IMR-90 (cell line): ENCODE results near the gene MICAL2.

Experiments
- BHLHE40 ChIP-seq: fragments of 150-350 bp; IDR thresholded peaks from 2 replicates; pipeline ENCODE4 v1.6.1; 2016; ENCODE audit warnings: mild to moderate bottlenecking, low read depth, low read length
- CHD1 ChIP-seq: IDR thresholded peaks from 2 replicates; pipeline ENCODE4 v1.6.1; 2012; ENCODE audit warnings: low read depth, low read length, improper control_type of control experiment
- CTCF ChIP-seq: conservative IDR thresholded peaks from 2 replicates; pipeline ENCODE4 v1.5.1; 2012; ENCODE audit warnings: mild to moderate bottlenecking, low read depth, low read length, improper control_type of control experiment
- FOS ChIP-seq: fragments of 150-350 bp; IDR thresholded peaks from 2 replicates; pipeline ENCODE4 v1.6.1; 2016; ENCODE audit warnings: low read depth, low read length
- MAFK ChIP-seq: IDR thresholded peaks from 2 replicates; pipeline ENCODE4 v1.6.1; 2012; ENCODE audit warnings: low read depth, low read length, improper control_type of control experiment
- MAZ ChIP-seq: IDR thresholded peaks from 2 replicates; pipeline ENCODE4 v1.6.1; 2012; ENCODE audit warnings: low read depth, mild to moderate bottlenecking, low read length, improper control_type of control experiment, moderate library complexity, borderline replicate concordance
- MXI1 ChIP-seq: IDR thresholded peaks from 2 replicates; pipeline ENCODE4 v1.6.1; 2012; ENCODE audit warnings: low read depth, mild to moderate bottlenecking, low read length, moderate library complexity, borderline replicate concordance
- NFE2L2 ChIP-seq: fragments of 150-350 bp; IDR thresholded peaks from 2 replicates; pipeline ENCODE4 v1.6.1; 2016; ENCODE audit warnings: low read depth, mild to moderate bottlenecking, low read length
- POLR2A ChIP-seq: IDR thresholded peaks from 2 replicates; pipeline ENCODE4 v1.6.1; 2012; ENCODE audit warnings: mild to moderate bottlenecking, low read depth, low read length
- RAD21 ChIP-seq: IDR thresholded peaks from 2 replicates; pipeline ENCODE4 v1.6.1; 2012; ENCODE audit warnings: low read length, improper control_type of control experiment
- RCOR1 ChIP-seq: IDR thresholded peaks from 2 replicates; pipeline ENCODE4 v1.6.1; 2012; ENCODE audit warnings: mild to moderate bottlenecking, low read length, improper control_type of control experiment; ENCODE audit not compliant: insufficient replicate concordance
- RFX5 ChIP-seq: IDR thresholded peaks from 2 replicates; pipeline ENCODE4 v1.8.0; 2012; ENCODE audit warnings: low read depth, mild to moderate bottlenecking, low read length, moderate library complexity
- SMC3 ChIP-seq: fragments of 150-350 bp; IDR thresholded peaks from 2 replicates; pipeline ENCODE4 v1.6.1; 2016; ENCODE audit warnings: low read depth, mild to moderate bottlenecking, antibody characterized with exemption, low read length, moderate library complexity
- USF2 ChIP-seq: fragments of 150-350 bp; IDR thresholded peaks from 2 replicates; pipeline ENCODE4 v1.6.1; 2017; ENCODE audit warnings: mild to moderate bottlenecking, antibody characterized with exemption, low read length, low read depth

- TF ChIP-seq CTCF (no peak), NFE2L2 (no peak), MAZ (no peak), POLR2A (peak; percentile 10; the same call in 1 of the 2 replicates), SMC3 (no peak), MAFK (no peak), MXI1 (no peak), FOS (no peak), RCOR1 (no peak), RAD21 (no peak), BHLHE40 (no peak), RFX5 (no peak), USF2 (no peak), CHD1 (no peak)
These were observed 73.6 kb downstream of the MICAL2 start for GRCh38 chr11:12183827-12184620.
